ENCODE results near the gene TTLL12.

GRCh38 chr22:43180670-43181069 lies 6.3 kb downstream of the TTLL12 start:
- no peak for TF ChIP-seq EZH2 (IDR thresholded peaks at IDR 0.05; ENCODE audit: insufficient read depth, low read length)
- TF ChIP-seq CTCF (IDR thresholded peaks at IDR 0.05; ENCODE audit: insufficient read depth, low read depth, low read length) = no peak

All from astrocyte (in vitro differentiated cells and primary cell).